A204.1 (cell line): ENCODE data around the gene LETM1.

ENCODE experiments used
- FAIRE-seq: peaks from 2 replicates; lab custom pipeline; 2012; peaks lifted over from hg19 to GRCh38; lab: Jason Lieb, UNC

Gene LETM1

GRCh38 chr4:1856071-1856942 is at the start of gene LETM1:
Gene LETM1, minus strand, starts transcription at chr4:1856156. Its CDS starts 206 bp downstream, at chr4:1855950.
- no peak for FAIRE-seq

DNA sequence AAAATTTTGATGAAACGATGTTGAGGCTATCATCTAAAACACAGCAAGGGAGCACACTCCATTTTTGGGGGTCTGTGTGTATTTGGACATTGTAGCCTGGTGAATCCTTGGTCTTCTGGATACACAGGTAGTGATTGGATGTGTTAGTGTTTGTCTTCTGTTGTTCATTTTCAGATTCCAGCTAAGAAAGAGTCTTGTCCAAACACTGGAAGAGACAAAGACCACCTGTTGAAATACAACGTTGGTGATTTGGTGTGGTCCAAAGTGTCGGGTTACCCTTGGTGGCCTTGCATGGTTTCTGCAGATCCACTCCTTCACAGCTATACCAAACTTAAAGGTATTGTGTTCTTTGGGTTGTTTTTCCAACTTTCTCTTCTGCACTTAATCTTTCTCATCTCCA is 48.1 kb upstream of the LETM1 start:
- FAIRE-seq: no peak

DNA sequence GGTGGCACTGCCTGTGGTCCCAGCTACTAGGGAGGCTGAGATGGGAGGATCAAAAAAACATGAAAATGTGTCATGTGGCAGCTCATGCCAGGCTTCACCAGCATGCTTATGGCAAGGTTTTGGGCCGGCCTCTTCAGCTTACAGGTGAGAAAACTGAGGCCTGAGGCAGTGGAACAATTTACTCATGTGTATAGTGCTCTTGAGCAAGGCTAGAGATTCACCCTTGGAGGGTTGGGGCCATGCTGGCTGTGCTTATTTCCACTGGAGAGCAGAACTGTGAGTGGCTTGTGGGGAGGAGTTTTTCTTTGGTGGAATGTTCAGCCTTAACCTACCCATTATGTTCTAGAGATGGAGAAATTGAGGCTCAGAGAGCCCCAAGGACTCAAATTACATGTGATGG is 47.1 kb upstream of the LETM1 start:
- FAIRE-seq: no peak

- no peak for FAIRE-seq
Measured at GRCh38 chr4:1902243-1902642, 46.3 kb upstream of the LETM1 start.

DNA sequence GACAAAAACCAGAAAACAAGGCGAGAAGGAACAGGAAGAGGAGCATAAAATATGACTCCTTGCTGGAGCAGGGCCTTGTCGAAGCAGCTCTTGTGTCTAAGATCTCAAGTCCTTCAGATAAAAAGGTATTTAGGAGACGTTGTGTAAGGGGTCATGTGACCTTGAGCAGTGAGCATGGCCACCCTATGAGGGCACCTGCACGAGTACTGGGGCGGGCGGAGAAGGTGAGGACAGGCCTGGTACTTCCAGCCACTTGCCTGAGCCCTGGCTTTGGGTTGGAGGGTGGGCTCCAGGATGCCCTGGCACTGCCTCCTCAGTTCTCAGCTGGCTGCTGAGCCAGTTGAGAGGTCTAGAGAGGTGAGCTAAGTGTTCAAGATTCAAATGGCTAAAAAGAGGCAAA is 45.2 kb upstream of the LETM1 start:
- no peak for FAIRE-seq

- FAIRE-seq: no peak
Measured at GRCh38 chr4:1900624-1901023, 44.7 kb upstream of the LETM1 start.

DNA sequence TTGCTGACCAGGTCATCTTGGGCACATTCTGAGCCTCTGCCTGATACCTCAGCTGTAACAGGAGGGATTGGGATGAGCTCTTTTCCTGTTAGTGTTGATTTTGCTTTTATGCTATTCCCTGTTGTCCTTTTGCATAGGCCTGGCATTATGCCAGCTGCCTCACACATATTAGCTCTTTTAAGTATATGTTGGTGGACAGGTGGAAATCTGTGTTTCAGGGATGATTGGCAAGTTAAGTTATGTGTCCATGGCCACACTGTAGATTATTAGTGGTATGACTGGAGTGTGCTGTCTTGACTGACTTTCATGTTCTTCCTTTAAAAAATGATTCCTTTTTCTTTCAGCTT is 44.1 kb upstream of the LETM1 start:
- FAIRE-seq: no peak

DNA sequence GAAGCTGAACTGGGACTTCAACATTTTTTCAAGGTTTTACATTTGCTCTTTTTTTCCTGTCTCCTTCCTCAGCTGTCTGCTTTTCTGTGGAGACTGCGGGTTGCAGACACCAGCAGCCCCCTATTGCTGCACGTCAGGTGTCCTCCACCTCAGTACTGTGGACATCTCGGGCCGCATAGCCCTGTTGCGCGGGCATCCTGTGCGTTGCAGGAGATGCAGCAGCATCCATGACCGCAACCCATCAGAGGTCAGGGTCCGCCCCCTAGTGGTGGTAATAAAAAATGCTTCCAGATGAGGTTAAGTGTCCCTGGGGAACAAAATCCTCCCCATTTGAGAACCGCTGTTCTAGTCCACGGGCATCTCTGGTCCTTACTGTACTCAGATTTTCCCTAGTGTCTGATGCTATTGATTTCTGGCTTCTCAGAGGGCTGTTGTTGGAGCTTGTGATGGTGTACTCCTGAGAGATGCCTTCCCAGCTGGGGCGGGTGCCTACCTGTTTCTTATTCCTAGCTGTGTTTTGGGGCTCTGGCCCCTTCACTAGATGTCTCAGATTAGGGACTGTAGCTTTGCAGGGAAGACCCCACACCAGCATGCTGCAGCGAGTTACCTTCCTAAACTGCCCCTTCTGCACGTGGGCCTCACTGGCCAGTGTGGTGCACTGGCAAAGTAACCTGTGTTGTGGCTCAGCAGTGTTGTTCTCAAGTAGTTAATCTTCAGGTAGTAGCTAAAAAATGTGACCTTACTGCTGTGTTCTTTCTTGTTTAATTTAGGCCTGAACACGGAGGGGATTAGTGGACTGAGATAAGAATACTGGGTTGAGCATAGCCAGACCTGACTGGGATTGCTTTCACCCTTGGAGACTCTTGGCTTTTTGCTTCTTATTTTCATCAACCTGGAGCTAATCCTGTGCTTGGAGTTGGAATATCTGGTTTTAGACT is 43.5 kb upstream of the LETM1 start:
- FAIRE-seq: no peak

DNA sequence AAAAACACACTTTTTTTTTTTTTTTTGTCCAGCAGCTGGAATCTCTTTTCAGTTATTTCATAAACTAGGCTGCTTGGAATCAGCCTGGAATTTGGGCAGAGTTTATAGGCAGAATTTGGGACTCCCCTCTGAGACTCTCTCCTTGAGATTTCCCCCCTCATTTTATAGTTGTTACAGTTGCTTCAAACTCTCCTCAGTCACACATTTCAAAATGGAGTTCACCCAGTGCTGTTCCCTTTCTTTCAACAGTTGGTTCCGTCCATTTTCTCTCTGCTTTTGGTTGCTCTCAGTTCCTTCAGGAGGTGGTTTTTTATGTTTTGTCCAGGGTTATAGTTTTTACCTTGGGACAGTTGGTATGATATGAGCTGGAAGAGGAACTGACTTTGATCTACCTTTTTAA is 42.7 kb upstream of the LETM1 start:
- FAIRE-seq: no peak

DNA sequence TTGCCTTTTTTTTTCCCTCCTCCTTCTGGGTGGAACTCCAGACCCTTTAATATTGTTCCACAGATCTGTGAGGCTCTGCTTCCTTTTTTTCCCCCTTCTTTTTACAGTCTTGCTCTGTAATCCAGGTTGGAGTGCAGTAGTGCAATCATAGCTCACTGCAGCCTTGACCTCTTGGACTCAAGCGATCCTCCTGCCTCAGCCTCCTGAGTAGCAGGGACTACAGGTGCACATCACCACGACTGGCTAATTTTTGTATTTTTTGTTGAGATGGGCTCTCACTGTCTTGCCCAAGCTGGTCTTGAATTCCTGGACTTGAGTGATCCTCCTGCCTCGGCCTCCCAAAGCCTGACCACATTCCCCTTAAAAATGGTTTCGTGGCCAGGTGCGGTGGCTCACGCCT is 42.1 kb upstream of the LETM1 start:
- FAIRE-seq: no peak

DNA sequence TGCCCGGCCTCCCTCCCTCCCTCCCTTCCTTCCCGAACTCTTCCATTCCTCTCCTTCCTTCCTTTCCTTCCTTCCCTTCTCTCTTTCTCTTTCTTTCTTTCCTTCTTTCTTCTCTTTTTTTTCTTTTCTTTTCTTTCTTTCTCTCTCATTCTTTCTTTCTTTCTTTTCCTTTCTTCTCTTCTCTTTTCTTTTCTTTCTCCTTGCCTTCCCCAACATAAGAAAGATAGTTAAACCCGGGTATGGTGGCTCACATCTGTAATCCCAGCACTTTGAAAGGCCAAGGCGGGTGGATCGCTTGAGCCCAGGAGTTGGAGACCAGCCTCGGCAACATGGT is 40.7 kb upstream of the LETM1 start:
- no peak for FAIRE-seq

- FAIRE-seq: no peak
Measured at GRCh38 chr4:1895971-1896657, 40.2 kb upstream of the LETM1 start.

DNA sequence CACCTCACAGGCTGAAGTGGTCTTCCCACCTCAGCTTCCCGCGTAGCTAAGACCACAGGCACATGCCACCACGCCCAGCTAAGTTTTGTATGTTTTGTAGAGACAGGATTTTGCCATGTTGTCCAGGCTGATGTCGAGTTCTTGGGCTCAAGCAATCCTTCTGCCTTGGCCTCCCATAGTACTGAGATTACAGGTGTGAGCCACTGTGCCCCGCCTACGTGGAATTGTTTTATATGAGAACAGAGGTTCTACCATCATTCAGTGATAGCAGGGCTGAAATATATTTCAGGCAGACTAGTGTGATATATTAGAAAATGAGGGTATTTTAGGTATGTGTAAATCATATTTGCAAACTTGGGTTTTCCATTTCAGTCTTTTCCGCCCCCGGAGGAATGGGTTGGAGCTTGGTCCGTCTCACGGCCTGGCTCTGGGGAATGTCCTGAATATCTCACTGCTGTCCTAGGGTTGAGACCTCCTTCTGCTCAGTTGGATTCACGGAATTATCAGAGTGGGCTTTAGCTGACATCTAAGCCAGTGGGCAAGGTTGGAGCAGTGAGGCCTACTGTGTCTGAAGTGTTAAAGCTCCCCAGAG is 35.1 kb upstream of the LETM1 start:
- FAIRE-seq: no peak

- FAIRE-seq: no peak
Measured at GRCh38 chr4:1887052-1887451, 31.1 kb upstream of the LETM1 start.

- no peak for FAIRE-seq
Measured at GRCh38 chr4:1885414-1885813, 29.5 kb upstream of the LETM1 start.

GRCh38 chr4:1883583-1883982 is 27.6 kb upstream of the LETM1 start:
- FAIRE-seq: no peak

DNA sequence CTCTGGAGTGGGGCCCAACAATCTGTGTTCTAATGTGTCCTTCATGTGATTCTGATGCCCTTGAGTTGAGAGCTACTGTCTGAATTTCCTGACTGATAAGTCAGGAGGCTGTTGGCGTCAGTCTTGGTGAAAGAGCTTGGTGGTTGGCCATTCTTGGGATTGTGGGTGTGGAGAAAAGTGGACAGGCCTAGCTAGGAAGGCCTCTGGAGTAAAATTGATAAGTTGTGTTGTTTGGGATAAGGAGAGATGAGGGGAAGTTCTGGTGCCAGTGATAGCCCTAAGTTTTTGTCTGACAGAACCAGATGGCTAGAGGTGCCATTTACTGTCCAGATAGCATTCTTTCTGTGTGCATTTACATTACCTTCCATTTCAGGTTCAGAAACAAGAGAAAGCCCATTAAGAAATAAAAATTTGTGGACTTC is 26.9 kb upstream of the LETM1 start:
- FAIRE-seq: no peak

- FAIRE-seq: no peak
Measured at GRCh38 chr4:1880332-1880731, 24.4 kb upstream of the LETM1 start.

GRCh38 chr4:1879485-1879884 is 23.5 kb upstream of the LETM1 start:
- no peak for FAIRE-seq

DNA sequence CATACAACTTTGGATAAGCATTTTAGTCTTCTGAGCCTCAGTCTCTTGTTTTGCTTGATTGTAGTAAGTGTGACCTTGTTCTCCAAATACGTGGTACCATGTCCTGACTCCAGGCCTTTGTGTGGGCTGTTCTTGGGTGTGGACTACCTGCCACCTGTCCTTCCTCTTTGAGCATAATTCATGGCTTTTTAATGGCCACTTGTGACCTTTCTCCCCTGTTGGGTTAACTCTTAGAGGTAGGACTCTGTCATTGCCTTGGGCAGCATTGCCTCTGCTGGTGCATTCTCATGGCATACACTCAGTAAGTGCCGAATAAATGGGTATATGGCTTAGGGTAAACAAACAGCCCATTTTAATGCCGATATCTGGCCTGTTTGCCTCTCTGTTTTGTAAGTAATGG is 18.2 kb upstream of the LETM1 start:
- FAIRE-seq: no peak

- FAIRE-seq: no peak
Measured at GRCh38 chr4:1873776-1874175, 17.8 kb upstream of the LETM1 start.

DNA sequence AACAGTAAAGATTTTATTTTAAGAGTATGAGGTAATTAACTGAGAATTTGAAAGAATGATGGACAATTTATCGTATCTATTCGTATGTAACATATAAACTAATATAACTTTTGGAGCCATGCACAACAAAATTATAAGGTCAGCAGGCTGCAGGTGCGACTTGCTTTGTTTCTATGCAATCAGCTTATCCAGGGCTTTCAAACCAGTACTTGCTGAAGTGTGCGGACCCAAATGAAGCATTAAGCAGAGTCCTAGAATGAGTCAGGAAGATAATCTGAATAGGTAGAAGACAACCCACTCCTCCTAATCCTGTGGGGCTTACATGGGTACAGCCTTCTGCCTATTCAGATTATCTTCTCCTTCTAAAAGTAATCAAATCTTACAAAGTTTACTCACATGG is 17.3 kb upstream of the LETM1 start:
- FAIRE-seq: no peak

GRCh38 chr4:1872870-1873269 is 16.9 kb upstream of the LETM1 start:
- no peak for FAIRE-seq
